GM21737 (cell line): ENCODE results near the gene YAP1.

Source experiments
- ATAC-seq: cut with Tn5 transposase; IDR thresholded peaks from one replicate; pipeline ENCODE4 v1.9.1; 2021; ENCODE audit warnings: mild to moderate bottlenecking, moderate library complexity; ENCODE audit not compliant: unreplicated experiment

YAP1 gene

GRCh38 chr11:102157219-102157618 lies 47.0 kb downstream of the YAP1 start:
- ATAC-seq, result no peak

DNA sequence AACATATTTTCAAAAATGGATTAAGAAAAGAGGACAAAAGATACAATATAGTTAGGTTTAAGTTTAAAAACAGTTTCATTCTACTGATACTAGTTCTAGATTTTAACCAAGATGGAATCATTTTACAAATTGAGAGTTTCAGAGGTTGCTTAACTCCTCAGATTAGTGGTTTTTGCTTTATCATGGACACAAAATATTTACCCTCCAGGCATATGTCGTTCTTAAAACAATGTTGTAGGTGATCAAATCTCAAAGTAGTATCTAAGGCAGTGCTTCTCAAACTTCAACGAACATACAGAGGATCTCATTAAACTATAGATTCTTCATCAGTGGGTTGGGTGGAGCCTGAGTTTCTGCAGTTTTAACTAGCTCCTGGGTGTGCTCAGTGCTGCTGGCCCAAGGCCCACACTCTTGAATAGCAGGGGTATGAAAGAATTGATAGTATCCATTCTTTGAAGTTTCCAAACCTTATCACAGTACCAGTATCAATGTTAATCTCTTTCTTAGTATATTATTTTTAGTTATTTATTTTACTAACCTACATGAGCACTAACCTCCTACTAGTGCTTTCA lies 48.0 kb downstream of the YAP1 start:
- ATAC-seq, result no peak

GRCh38 chr11:102163368-102163767 lies 53.1 kb downstream of the YAP1 start:
- ATAC-seq, result no peak

- no peak for ATAC-seq
Measured at GRCh38 chr11:102166175-102167064, 56.2 kb downstream of the YAP1 start.

- no peak for ATAC-seq
Measured at GRCh38 chr11:102168481-102168880, 58.2 kb downstream of the YAP1 start.

- no peak for ATAC-seq
Measured at GRCh38 chr11:102171101-102171500, 60.9 kb downstream of the YAP1 start.

- ATAC-seq, result no peak
Measured at GRCh38 chr11:102172127-102172848, 62.0 kb downstream of the YAP1 start.

GRCh38 chr11:102177126-102177525 lies 66.9 kb downstream of the YAP1 start:
- ATAC-seq, result no peak

DNA sequence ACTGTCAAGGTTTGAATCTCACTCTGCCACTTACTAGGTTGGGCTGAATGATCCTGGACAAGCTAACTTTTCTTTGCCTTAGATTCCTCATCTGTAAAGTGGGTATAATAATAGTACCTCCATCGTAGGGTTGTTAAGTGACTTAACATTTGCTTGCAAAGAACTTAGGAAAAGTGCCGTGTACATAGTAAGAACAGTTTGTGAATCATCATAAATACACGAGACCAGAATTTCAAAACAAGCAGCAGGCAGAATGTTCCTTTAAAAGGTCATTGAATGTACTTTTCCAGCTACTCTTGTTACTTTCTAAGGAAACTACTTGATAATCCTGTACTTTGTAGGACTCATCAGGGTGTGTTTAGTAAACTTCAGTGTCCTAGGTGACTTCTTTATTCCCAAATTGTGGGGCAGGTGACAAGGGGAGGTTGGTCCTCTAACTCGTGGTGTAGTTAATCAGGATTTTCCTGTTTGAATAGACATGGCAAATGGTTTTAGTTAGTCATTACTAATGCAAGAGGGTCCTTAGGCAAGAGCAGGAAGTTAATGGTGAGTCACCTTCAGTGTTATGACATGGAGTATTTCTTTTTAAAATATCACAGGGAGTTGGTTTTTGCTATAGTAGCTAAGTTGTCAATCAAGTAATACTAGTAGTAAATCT lies 67.9 kb downstream of the YAP1 start:
- ATAC-seq, result no peak

- no peak for ATAC-seq
Measured at GRCh38 chr11:102179371-102179770, 69.1 kb downstream of the YAP1 start.

- ATAC-seq, result no peak
Measured at GRCh38 chr11:102184269-102184987, 74.2 kb downstream of the YAP1 start.

- ATAC-seq, result no peak
Measured at GRCh38 chr11:102186551-102187191, 76.4 kb downstream of the YAP1 start.

DNA sequence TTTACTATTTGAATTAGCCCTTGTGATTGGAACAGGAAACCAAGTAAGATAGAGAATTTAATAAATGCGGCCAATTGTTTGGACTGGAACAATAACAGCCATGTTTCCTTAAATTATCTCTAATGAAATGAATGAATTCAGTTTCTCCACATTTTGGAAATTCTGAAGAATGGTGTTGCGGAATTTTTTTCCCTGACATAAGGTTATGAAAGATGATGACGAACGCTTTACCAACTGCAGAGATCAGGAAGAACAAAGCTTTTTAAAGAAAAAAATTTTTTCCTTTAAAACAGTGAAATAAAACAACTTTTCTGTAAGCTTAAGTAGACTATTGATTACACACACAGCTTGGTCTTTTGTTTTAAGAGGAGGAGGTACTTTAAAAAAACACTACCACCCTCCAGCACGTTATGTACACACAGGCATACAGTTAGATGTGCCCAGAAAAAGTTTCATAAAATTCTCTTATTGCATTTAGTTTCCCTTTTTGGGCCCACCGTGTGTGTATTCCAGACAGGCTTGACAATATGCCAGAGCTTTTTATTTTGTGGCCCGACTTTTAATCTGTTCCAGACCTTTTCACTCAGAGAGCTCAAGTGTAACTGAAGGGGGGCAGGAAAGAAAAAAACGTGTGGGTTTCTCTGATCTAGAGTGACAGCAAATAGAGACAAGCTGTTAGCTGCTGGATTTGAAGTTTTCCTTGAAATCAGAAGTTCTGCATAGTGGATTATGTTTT lies 77.3 kb downstream of the YAP1 start:
- ATAC-seq, result no peak

- no peak for ATAC-seq
Measured at GRCh38 chr11:102188488-102188887, 78.2 kb downstream of the YAP1 start.

- ATAC-seq, result no peak
Measured at GRCh38 chr11:102191832-102192231, 81.6 kb downstream of the YAP1 start.

GRCh38 chr11:102192349-102193066 lies 82.3 kb downstream of the YAP1 start:
- no peak for ATAC-seq

DNA sequence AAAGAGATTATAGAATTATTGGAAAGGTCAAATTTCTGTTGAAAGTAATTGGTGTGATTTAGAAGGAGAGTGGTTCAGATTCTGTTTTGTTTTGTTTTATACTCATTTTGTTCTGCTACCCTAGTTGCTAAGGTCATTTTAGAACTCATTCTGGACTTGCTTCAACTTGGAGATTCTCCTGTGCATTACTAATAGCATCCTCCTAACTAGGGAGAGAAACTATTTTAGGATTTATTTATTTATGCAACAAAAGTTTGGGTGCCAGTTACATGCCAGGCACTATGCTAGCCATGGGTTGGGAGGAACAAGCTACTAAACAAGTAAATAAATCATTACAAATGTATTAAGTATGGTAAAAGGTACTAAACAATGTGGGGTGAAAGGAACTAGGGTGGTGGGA lies 84.0 kb downstream of the YAP1 start:
- ATAC-seq, result no peak

- no peak for ATAC-seq
Measured at GRCh38 chr11:102194990-102195389, 84.7 kb downstream of the YAP1 start.

GRCh38 chr11:102196351-102196750 lies 86.1 kb downstream of the YAP1 start:
- no peak for ATAC-seq
